A549 treated with AZD9567 at 1 μM for 4 hours (cell line): ENCODE results near the gene ZNF519. TPM values are rescaled to one million over a fixed set of nuclear protein-coding genes. Genes with fewer than 3 reads are reported as not detected.

Source experiments
- total RNA-seq: library from RNA; stranded (reverse); fragments of 200-300 nt; extraction: Qiagen RNA extraction; gene quantifications from 5 replicates; pipeline ENCODE4 v1.2.3, GENCODE V29; 2022; ENCODE audit not compliant: insufficient read depth

ZNF519 gene
- total RNA-seq: 1.4 to 2.1 TPM (median 1.8 TPM) in 4 of 5 replicates, not detected in the other

GRCh38 chr18:14132271-14132700 lies at the start of gene ZNF519:
Gene ZNF519, minus strand, starts transcription at chr18:14132435. Its CDS starts 158 bp downstream, at chr18:14132277.

Other genes with a start within 250 kb of the ZNF519 start
- gene MC2R, start 216.9 kb downstream of the ZNF519 start, total RNA-seq: not detected in 5 replicates